Keratinocyte (primary cell): Measurements from ENCODE around the gene GLB1L2. TPM values are rescaled to one million over a fixed set of nuclear protein-coding genes. Genes with fewer than 3 reads are reported as not detected.

Experiments used
- DNase-seq: peaks from one replicate; pipeline ENCODE4 v3.0.0-alpha.2; 2011; ENCODE audit warnings: low read depth, missing footprints, low spot score
- FAIRE-seq: peaks from 2 replicates; lab custom pipeline; 2011; peaks lifted over from hg19 to GRCh38; lab: Jason Lieb, UNC
- H2AFZ ChIP-seq: 2 replicates; pipeline ENCODE4 v1.6.0; 2012; ENCODE audit warnings: low read length, control low read depth, inconsistent platforms; ENCODE audit not compliant: control insufficient read depth
- H3K27ac ChIP-seq: 2 replicates; pipeline ENCODE4 v1.5.1; 2011; ENCODE audit warnings: low read length; ENCODE audit not compliant: control insufficient read depth, insufficient read depth
- H3K27me3 ChIP-seq: 3 replicates; pipeline ENCODE4 v1.6.0; 2011; ENCODE audit warnings: low read length; ENCODE audit not compliant: control insufficient read depth, insufficient read depth; ENCODE audit errors: extremely low read depth
- H3K36me3 ChIP-seq, 2 experiments: 2 replicates in 1 of 2; 3 replicates in 1 of 2; pipeline ENCODE4 v1.5.1; 2011; ENCODE audit warnings: low read length in 2 of 2, mild to moderate bottlenecking in 1 of 2; ENCODE audit not compliant: control insufficient read depth in 2 of 2, insufficient read depth in 2 of 2; ENCODE audit errors: extremely low read depth in 1 of 2
- H3K4me1 ChIP-seq: 3 replicates; pipeline ENCODE4 v1.5.1; 2011; ENCODE audit warnings: low read length; ENCODE audit not compliant: control insufficient read depth, insufficient read depth; ENCODE audit errors: extremely low read depth
- H3K4me2 ChIP-seq: 3 replicates; pipeline ENCODE4 v1.6.0; 2011; ENCODE audit warnings: low read depth, low read length; ENCODE audit not compliant: control insufficient read depth, insufficient read depth; ENCODE audit errors: extremely low read depth
- H3K4me3 ChIP-seq, 3 experiments: fragments of 200-600 bp in 1 of 3; sonication (generic) in 1 of 3; 2 replicates in 2 of 3; 3 replicates in 1 of 3; pipeline ENCODE4 v1.5.1; 2011 to 2016; ENCODE audit warnings: low read length in 3 of 3, mild to moderate bottlenecking in 3 of 3, control low read depth in 2 of 3, inconsistent platforms in 1 of 3, low read depth in 1 of 3, mixed read lengths in 1 of 3, mixed run types in 1 of 3, moderate library complexity in 1 of 3; ENCODE audit not compliant: control insufficient read depth in 2 of 3, insufficient read depth in 2 of 3; ENCODE audit errors: extremely low read depth in 1 of 3
- H3K79me2 ChIP-seq: 2 replicates; pipeline ENCODE4 v1.6.0; 2012; ENCODE audit warnings: low read length; ENCODE audit not compliant: control insufficient read depth, insufficient read depth
- H3K9ac ChIP-seq: 3 replicates; pipeline ENCODE4 v1.6.0; 2011; ENCODE audit warnings: low read length; ENCODE audit not compliant: control insufficient read depth, insufficient read depth; ENCODE audit errors: extremely low read depth
- H3K9me1 ChIP-seq: 3 replicates; pipeline ENCODE4 v1.6.0; 2011; ENCODE audit warnings: low read length; ENCODE audit not compliant: control insufficient read depth, insufficient read depth; ENCODE audit errors: extremely low read depth
- H3K9me3 ChIP-seq: 2 replicates; pipeline ENCODE4 v1.5.1; 2012; ENCODE audit warnings: low read depth, low read length; ENCODE audit not compliant: control insufficient read depth
- H4K20me1 ChIP-seq: 3 replicates; pipeline ENCODE4 v1.6.0; 2011; ENCODE audit warnings: low read length; ENCODE audit not compliant: control insufficient read depth, insufficient read depth; ENCODE audit errors: extremely low read depth
- EZH2 ChIP-seq: IDR thresholded peaks from one replicate; pipeline ENCODE4 v1.6.1; 2012; ENCODE audit warnings: inconsistent platforms, mild to moderate bottlenecking, low read length, moderate library complexity
- dilution Hi-C: fragments of 300-500 bp; cut with MboI; formaldehyde crosslinking; loops from one replicate; pipeline ENCODE4 v1.7.0; 2020; ENCODE audit warnings: low sequenced_read_pairs; ENCODE audit not compliant: extremely low pct_ligation_motif_present
- polyA plus RNA-seq, 5 experiments: library from polyadenylated mRNA; depleted of rRNA in 3 of 5; stranded (reverse) in 3 of 5; stranded (forward) in 1 of 5; unstranded in 1 of 5; fragments of >200 nt; gene quantifications; 1 replicate in 1 of 5; 2 replicates in 3 of 5; 3 replicates in 1 of 5; pipeline versions ENCODE4 v1.2.1 to v1.2.3, GENCODE V29; 2011 to 2012; ENCODE audit warnings: missing spikeins in 2 of 5, low read depth in 1 of 5, low replicate concordance in 1 of 5
- TF ChIP-seq, protein P1 (sequence below), 3 experiments: IDR thresholded peaks in 1 of 3; conservative IDR thresholded peaks in 1 of 3; optimal IDR thresholded peaks in 1 of 3; 2 replicates in 2 of 3; 3 replicates in 1 of 3; pipeline versions ENCODE3 to v1.5.1; 2011; ENCODE audit warnings: low read length in 3 of 3, mild to moderate bottlenecking in 3 of 3, moderate library complexity in 2 of 3, control low read depth in 1 of 3, inconsistent platforms in 1 of 3; ENCODE audit not compliant: insufficient read depth in 2 of 3; ENCODE audit errors: extremely low read depth in 1 of 3

GLB1L2 gene
- polyA plus RNA-seq, 1 donor (not counting 4 experiments of a cell fraction or from before 2014, with no cell fraction given), result 4.3 TPM

DNA sequence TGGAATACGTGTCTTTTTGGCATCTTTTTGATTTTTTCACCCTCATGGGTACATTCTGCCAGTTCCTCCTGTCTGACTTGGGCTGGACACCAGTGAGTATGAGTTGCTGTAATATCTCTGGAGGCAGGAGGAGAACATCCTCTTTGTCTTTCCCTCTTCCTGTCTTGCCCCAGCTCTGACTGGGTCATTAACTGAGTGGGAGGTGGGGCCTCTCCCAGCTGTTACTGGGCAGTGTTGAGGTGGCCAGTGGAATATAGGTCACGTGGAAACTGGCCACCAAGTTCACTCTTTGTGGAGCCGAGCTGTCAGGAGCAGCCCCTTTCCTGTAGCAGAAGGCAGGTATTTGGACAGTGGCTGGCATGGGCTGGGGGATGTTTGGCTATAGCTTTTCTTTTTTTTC lies 2.2 kb downstream of the GLB1L2 start:
- Histone ChIP-seq H3K36me3 (no peaks in the 10 kb centered on the region), H2AFZ (no peak overlapping the region), H4K20me1 (no peaks in the 10 kb centered on the region), H3K9ac (no peak overlapping the region), H3K9me1 (no peaks in the 10 kb centered on the region), H3K79me2 (no peaks in the 10 kb centered on the region), H3K4me2 (no peak overlapping the region), H3K4me3 (no peak overlapping the region), H3K27me3 (peaks cover 8% of the 10 kb centered on the region), H3K9me3 (no peaks in the 10 kb centered on the region), H3K27ac (no peak overlapping the region), H3K4me1 (peaks cover 2% of the 10 kb centered on the region)
- no peak for DNase-seq
- FAIRE-seq, result no peak
- no peak for TF ChIP-seq EZH2
- dilution Hi-C loops, result no loop called here

DNA sequence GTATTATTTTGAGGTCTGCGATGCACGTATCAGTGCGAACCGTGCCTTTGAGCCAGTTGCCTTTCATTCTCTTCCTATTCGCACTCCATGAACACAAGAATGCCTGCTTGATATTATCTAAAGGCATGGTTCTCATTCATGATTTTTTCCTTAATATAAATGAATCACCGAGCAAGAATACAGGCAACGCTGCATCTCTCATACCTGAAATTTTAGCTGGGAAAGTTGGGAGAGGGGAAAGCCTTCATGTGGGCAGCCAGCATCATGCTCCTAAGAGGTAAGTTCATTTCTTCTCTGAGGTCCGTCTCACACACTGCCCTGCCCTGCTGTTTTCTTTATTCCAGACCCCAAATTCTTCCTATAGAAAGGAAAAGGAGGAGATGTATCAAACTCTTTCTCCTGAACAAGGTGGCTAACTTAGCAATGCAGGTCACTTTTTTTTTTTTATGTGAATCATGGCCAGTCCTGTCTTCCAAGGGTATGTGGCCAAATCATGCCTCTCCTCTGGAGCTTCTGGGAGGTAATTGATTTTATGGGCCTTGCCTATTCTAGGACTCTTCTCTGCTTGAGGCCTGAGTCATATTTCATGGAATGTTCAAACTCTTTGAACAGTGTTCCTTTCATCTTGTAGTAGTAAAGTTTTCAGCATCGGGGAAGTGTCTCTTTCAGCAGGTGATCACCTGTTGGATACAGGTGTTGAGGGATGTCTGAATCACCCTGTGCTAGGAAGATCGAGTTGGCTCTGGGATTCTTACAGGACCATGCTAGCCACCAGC lies 3.2 kb downstream of the GLB1L2 start:
- no peaks in the 10 kb centered on the region for H3K9me3 ChIP-seq
- DNase-seq, result peak; percentile 35
- H3K36me3 ChIP-seq, result no peaks in the 10 kb centered on the region
- no peaks in the 10 kb centered on the region for H4K20me1 ChIP-seq
- H3K79me2 ChIP-seq, result no peaks in the 10 kb centered on the region
- dilution Hi-C loops, result no loop called here
- no peak for TF ChIP-seq EZH2
- no peak overlapping the region for H2AFZ ChIP-seq
- FAIRE-seq, result no peak
- H3K27ac ChIP-seq, result no peak overlapping the region
- H3K4me2 ChIP-seq, result no peak overlapping the region
- no peaks in the 10 kb centered on the region for H3K9me1 ChIP-seq
- peaks cover 6% of the 10 kb centered on the region for H3K4me1 ChIP-seq
- H3K27me3 ChIP-seq, result peaks cover 8% of the 10 kb centered on the region
- H3K4me3 ChIP-seq, result no peak overlapping the region
- H3K9ac ChIP-seq, result no peak overlapping the region

DNA sequence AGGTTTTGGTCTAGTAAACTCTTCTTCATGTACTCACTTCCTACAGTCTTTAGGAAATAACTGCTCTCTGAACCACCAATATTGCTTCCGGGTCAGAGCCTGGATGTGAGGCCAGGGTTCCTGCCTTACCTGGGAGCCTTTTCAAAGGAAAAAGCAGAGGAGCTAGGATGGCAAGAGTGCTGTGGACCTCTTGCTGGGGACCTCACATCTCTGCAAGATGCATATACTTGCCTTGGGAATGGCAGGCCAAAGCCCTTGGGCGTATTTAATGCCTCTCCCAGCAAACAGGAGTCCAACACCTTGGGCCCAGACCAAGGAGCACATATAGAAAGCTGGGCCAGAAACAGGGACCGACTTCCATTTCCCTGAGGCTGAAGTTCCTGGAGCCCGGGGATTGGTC lies 5.3 kb downstream of the GLB1L2 start:
- dilution Hi-C loops, result no loop called here
- Histone ChIP-seq H3K9ac (no peak overlapping the region), H3K36me3 (no peaks in the 10 kb centered on the region), H3K9me3 (no peaks in the 10 kb centered on the region), H3K9me1 (no peaks in the 10 kb centered on the region), H3K4me2 (no peak overlapping the region), H3K4me3 (no peak overlapping the region), H2AFZ (no peak overlapping the region), H3K4me1 (peaks cover 8% of the 10 kb centered on the region), H3K27ac (no peak overlapping the region), H3K27me3 (peaks cover 8% of the 10 kb centered on the region), H3K79me2 (no peaks in the 10 kb centered on the region), H4K20me1 (no peaks in the 10 kb centered on the region)
- TF ChIP-seq EZH2, result no peak
- TF ChIP-seq, protein P1, sequence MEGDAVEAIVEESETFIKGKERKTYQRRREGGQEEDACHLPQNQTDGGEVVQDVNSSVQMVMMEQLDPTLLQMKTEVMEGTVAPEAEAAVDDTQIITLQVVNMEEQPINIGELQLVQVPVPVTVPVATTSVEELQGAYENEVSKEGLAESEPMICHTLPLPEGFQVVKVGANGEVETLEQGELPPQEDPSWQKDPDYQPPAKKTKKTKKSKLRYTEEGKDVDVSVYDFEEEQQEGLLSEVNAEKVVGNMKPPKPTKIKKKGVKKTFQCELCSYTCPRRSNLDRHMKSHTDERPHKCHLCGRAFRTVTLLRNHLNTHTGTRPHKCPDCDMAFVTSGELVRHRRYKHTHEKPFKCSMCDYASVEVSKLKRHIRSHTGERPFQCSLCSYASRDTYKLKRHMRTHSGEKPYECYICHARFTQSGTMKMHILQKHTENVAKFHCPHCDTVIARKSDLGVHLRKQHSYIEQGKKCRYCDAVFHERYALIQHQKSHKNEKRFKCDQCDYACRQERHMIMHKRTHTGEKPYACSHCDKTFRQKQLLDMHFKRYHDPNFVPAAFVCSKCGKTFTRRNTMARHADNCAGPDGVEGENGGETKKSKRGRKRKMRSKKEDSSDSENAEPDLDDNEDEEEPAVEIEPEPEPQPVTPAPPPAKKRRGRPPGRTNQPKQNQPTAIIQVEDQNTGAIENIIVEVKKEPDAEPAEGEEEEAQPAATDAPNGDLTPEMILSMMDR (optimal IDR thresholded peaks at IDR 0.05 in 1 of 3, IDR thresholded peaks at IDR 0.05 in 1 of 3, conservative IDR thresholded peaks at IDR 0.05 in 1 of 3; ENCODE audit: extremely low read depth in 1 of 3, insufficient read depth in 2 of 3, low read length in 3 of 3), result no peak
- FAIRE-seq (no peak), DNase-seq (no peak)
